Calu3 (cell line): ENCODE data around the gene MIOS. TPM values are rescaled to one million over a fixed set of nuclear protein-coding genes. Genes with fewer than 3 reads are reported as not detected.

Experiments used
- BruUV-seq: library from RNA; stranded (reverse); fragments of 400-500 nt; replicated peaks from 2 replicates; lab custom pipeline; 2021; lab: Mats Ljungman, UMichigan
- CTCF ChIA-PET: fragments of 300-600 bp; sonication (Branson Sonifier 250); formaldehyde crosslinking; loops from one replicate; lab custom pipeline; 2022; ENCODE audit warnings: antibody characterized with exemption; lab: Charles Lee
- DNase-seq: peaks from one replicate; pipeline ENCODE4 v3.0.0; 2022
- H3K27ac Mint-ChIP-seq: one replicate; pipeline ENCODE4 v1.8.0; 2022; ENCODE audit warnings: mixed read lengths; ENCODE audit not compliant: unreplicated experiment
- H3K27me3 Mint-ChIP-seq: one replicate; pipeline ENCODE4 v1.8.0; 2022; ENCODE audit warnings: mixed read lengths; ENCODE audit not compliant: unreplicated experiment
- H3K36me3 Mint-ChIP-seq: one replicate; pipeline ENCODE4 v1.8.0; 2022; ENCODE audit warnings: mild to moderate bottlenecking, moderate library complexity, mixed read lengths; ENCODE audit not compliant: insufficient read depth, unreplicated experiment
- H3K4me1 Mint-ChIP-seq: one replicate; pipeline ENCODE4 v1.8.0; 2022; ENCODE audit warnings: mild to moderate bottlenecking, low read depth, mixed read lengths; ENCODE audit not compliant: unreplicated experiment
- H3K4me3 Mint-ChIP-seq: one replicate; pipeline ENCODE4 v1.8.0; 2022; ENCODE audit warnings: mild to moderate bottlenecking, low read depth, moderate library complexity, mixed read lengths; ENCODE audit not compliant: unreplicated experiment
- H3K9me3 Mint-ChIP-seq: one replicate; pipeline ENCODE4 v1.8.0; 2022; ENCODE audit warnings: low read depth, mixed read lengths; ENCODE audit not compliant: unreplicated experiment
- CTCF ChIP-seq: fragments of 200-600 bp; IDR thresholded peaks from one replicate; pipeline ENCODE4 v1.8.0; 2022; ENCODE audit warnings: antibody characterized with exemption; ENCODE audit not compliant: unreplicated experiment
- intact Hi-C: fragments of 100-400 bp; cut with micrococcal nuclease; formaldehyde crosslinking; loops from one replicate; pipeline ENCODE4 v1.10.0; 2022; ENCODE audit not compliant: unreplicated experiment
- total RNA-seq: library from RNA; stranded (reverse); gene quantifications from 2 replicates; pipeline ENCODE4 v1.2.3, GENCODE V29; 2022

The MIOS gene
- total RNA-seq, 1 experiment from 2014 or later = 38.2 TPM

DNA sequence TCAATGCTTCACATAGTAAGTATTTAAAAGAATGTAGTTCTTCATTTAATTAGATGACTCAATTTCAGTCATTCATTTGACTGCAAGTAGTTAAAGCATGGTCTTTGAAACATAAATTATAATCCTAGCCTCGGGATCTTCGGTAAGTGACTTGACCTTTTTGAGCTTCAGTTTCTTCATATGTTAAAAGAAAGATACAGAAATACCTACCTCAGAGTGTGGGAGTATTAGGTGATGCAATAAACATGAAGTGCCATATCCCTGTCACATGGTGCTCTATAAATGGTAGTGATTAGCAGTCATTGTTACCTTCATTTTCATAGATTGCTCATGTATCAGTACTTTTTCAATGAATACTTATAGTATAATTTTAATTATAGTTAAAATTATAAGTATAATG lies 42.6 kb downstream of the MIOS start:
- no peak for TF ChIP-seq CTCF
- Mint-ChIP-seq H3K27ac (no peak overlapping the region), H3K4me3 (no peak overlapping the region), H3K27me3 (no peaks in the 10 kb centered on the region), H3K9me3 (no peaks in the 10 kb centered on the region), H3K36me3 (no peaks in the 10 kb centered on the region), H3K4me1 (no peaks in the 10 kb centered on the region)
- DNase-seq = no peak
- CTCF ChIA-PET = no interaction called here
- intact Hi-C loops = no loop called here
- BruUV-seq = no TSS peak

DNA sequence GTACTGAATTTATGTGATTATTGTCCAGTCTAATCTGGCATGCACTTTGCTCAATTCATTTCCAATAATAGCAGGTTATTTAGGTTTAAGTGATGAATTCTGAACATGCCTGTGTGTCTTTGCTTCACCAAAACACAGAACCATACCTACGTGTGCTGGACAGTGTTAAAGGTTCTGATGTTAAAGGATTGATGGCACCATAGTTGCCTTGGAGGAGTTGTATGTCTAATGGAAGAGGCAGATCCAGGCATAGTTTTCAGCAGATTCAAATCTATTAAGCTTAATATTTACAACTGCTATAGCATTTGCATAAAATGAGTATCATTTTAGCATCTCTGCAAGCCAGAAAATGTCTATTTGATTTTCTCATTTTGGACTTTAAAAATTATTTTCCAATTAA lies 45.8 kb downstream of the MIOS start:
- CTCF ChIA-PET = no interaction called here
- no peak for DNase-seq
- no peak overlapping the region for H3K4me3 Mint-ChIP-seq
- no peaks in the 10 kb centered on the region for H3K27me3 Mint-ChIP-seq
- no peak overlapping the region for H3K27ac Mint-ChIP-seq
- TF ChIP-seq CTCF = no peak
- H3K4me1 Mint-ChIP-seq = no peaks in the 10 kb centered on the region
- no TSS peak for BruUV-seq
- H3K36me3 Mint-ChIP-seq = no peaks in the 10 kb centered on the region
- intact Hi-C loops = no loop called here
- no peaks in the 10 kb centered on the region for H3K9me3 Mint-ChIP-seq

DNA sequence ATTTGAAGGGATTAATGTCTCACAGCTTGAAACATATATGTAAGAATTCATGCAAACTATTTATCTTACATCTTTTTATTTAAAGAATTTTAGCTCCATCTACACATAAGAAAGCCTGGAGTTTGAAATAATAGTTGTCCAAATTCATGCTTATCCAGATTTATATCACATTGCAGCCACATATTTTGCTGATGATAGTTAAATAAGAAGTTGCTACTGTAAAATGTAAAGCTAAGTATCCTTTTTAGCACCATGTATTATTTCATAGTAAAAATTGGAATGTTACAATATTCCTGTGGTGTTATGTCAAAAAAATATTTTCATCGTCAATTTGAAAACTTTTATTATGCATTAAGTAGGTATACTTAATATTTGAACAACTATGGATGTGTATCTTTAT lies 46.5 kb downstream of the MIOS start:
- TF ChIP-seq CTCF = no peak
- no peaks in the 10 kb centered on the region for H3K9me3 Mint-ChIP-seq
- H3K4me1 Mint-ChIP-seq = no peaks in the 10 kb centered on the region
- BruUV-seq = no TSS peak
- no peak overlapping the region for H3K27ac Mint-ChIP-seq
- H3K27me3 Mint-ChIP-seq = no peaks in the 10 kb centered on the region
- CTCF ChIA-PET = no interaction called here
- H3K36me3 Mint-ChIP-seq = no peaks in the 10 kb centered on the region
- intact Hi-C loops = no loop called here
- no peak overlapping the region for H3K4me3 Mint-ChIP-seq
- no peak for DNase-seq

- H3K27me3 Mint-ChIP-seq = no peaks in the 10 kb centered on the region
- no peak for DNase-seq
- H3K36me3 Mint-ChIP-seq = no peaks in the 10 kb centered on the region
- no TSS peak for BruUV-seq
- TF ChIP-seq CTCF = no peak
- no peak overlapping the region for H3K27ac Mint-ChIP-seq
- intact Hi-C loops = no loop called here
- H3K4me1 Mint-ChIP-seq = peaks cover 5% of the 10 kb centered on the region
- CTCF ChIA-PET = no interaction called here
- H3K9me3 Mint-ChIP-seq = no peaks in the 10 kb centered on the region
- no peak overlapping the region for H3K4me3 Mint-ChIP-seq
These were observed 47.5 kb downstream of the MIOS start for GRCh38 chr7:7614018-7614741.
